Activated gamma-delta T cell treated with anti-CD3 and anti-CD28 coated beads, Interleukin-2, amount 50 U/mL, for 16 hours (primary cell): ENCODE measurements around the gene CTDSPL.
A peak's percentile ranks its signal among the peaks of the same experiment; 100 is the strongest.

Experiments used
- DNase-seq: peaks from one replicate; pipeline ENCODE4 v3.0.0-alpha.2; 2020; ENCODE audit warnings: low read depth

Gene CTDSPL

GRCh38 chr3:37943631-37944314 is 82.1 kb downstream of the CTDSPL start:
- DNase-seq, result no peak

GRCh38 chr3:37944391-37944842 is 82.7 kb downstream of the CTDSPL start:
- no peak for DNase-seq

GRCh38 chr3:37945156-37945806 is 83.6 kb downstream of the CTDSPL start:
- no peak for DNase-seq

- DNase-seq, result no peak
Observed at GRCh38 chr3:37945807-37946530, 84.3 kb downstream of the CTDSPL start.

- no peak for DNase-seq
Observed at GRCh38 chr3:37946531-37946889, 84.8 kb downstream of the CTDSPL start.

GRCh38 chr3:37949866-37950265 is 88.2 kb downstream of the CTDSPL start:
- DNase-seq, result no peak

- DNase-seq, result no peak
Observed at GRCh38 chr3:37952564-37952963, 90.9 kb downstream of the CTDSPL start.

- no peak for DNase-seq
Observed at GRCh38 chr3:37953226-37953625, 91.5 kb downstream of the CTDSPL start.

GRCh38 chr3:37953707-37954394 is 92.2 kb downstream of the CTDSPL start:
- no peak for DNase-seq

GRCh38 chr3:37954881-37955280 is 93.2 kb downstream of the CTDSPL start:
- no peak for DNase-seq

GRCh38 chr3:37955918-37956707 is 94.4 kb downstream of the CTDSPL start:
- DNase-seq, result no peak

GRCh38 chr3:37956723-37957538 is 95.3 kb downstream of the CTDSPL start:
- DNase-seq, result no peak

- no peak for DNase-seq
Observed at GRCh38 chr3:37957539-37957936, 95.9 kb downstream of the CTDSPL start.

- DNase-seq, result no peak
Observed at GRCh38 chr3:37961622-37962431, 100.1 kb downstream of the CTDSPL start.

GRCh38 chr3:37963016-37963415 is 101.3 kb downstream of the CTDSPL start:
- DNase-seq, result no peak

GRCh38 chr3:37963635-37964034 is 102.0 kb downstream of the CTDSPL start:
- DNase-seq, result no peak

- no peak for DNase-seq
Observed at GRCh38 chr3:37964146-37964545, 102.5 kb downstream of the CTDSPL start.

GRCh38 chr3:37964716-37965115 is 103.0 kb downstream of the CTDSPL start:
- DNase-seq, result no peak

GRCh38 chr3:37967260-37967881 is 105.7 kb downstream of the CTDSPL start:
- DNase-seq, result peak; percentile 25

- no peak for DNase-seq
Observed at GRCh38 chr3:37968199-37968598, 106.5 kb downstream of the CTDSPL start.
